SK-N-SH (cell line): ENCODE measurements around the gene ATL2. TPM values are rescaled to one million over a fixed set of nuclear protein-coding genes. Genes with fewer than 3 reads are reported as not detected.

ENCODE experiments used
- polyA plus RNA-seq, 3 experiments: library from polyadenylated mRNA; depleted of rRNA; stranded (reverse); fragments of >200 nt; gene quantifications; 2 replicates each; pipeline ENCODE4 v1.2.3, GENCODE V29; 2012

ATL2 gene
- polyA plus RNA-seq, 1 of the 3 experiments (the other 2 are of a cell fraction): 55.8 TPM

Other genes starting within 250 kb of the ATL2 start
- 24.4 and 29.8 TPM in 2 replicates for gene HNRNPLL, start 225.7 kb upstream of the ATL2 start, polyA plus RNA-seq (2012; rRNA removed)